HepG2 (cell line): ENCODE data around the gene RPLP2. TPM values are rescaled to one million over a fixed set of nuclear protein-coding genes. Genes with fewer than 3 reads are reported as not detected.
A peak's percentile ranks its signal among the peaks of the same experiment; 100 is the strongest.

Experiments used
- AGO1 ChIP-seq: fragments of 200-400 bp; formaldehyde crosslinking; IDR thresholded peaks from 2 replicates; pipeline ENCODE4 v1.6.1; 2017; ENCODE audit warnings: mild to moderate bottlenecking, low read depth, low read length, moderate library complexity; ENCODE audit not compliant: poor library complexity, severe bottlenecking
- ATF7 ChIP-seq, 2 experiments: fragments of 450-650 bp in 1 of 2; sonication (generic) in 1 of 2; formaldehyde crosslinking in 1 of 2; IDR thresholded peaks; 2 replicates each; pipeline versions ENCODE4 v1.4.0 to v1.6.1; 2016 to 2020; ENCODE audit warnings: antibody characterized with exemption in 1 of 2, mild to moderate bottlenecking in 1 of 2, missing genetic modification reagents in 1 of 2
- CEBPG ChIP-seq: IDR thresholded peaks from 2 replicates; pipeline ENCODE4 v1.6.1; 2016
- CHD2 ChIP-seq: IDR thresholded peaks from 2 replicates; pipeline ENCODE4 v1.6.1; 2011; ENCODE audit warnings: low read depth, low read length, improper control_type of control experiment
- CREM ChIP-seq, 2 experiments: sonication (generic) in 1 of 2; formaldehyde crosslinking in 1 of 2; IDR thresholded peaks; 2 replicates each; pipeline versions ENCODE4 v1.4.0 to v1.6.1; 2016 to 2020; ENCODE audit warnings: antibody characterized with exemption in 1 of 2, mild to moderate bottlenecking in 1 of 2, missing genetic modification reagents in 1 of 2
- DR1 ChIP-seq: sonication (generic); formaldehyde crosslinking; IDR thresholded peaks from 2 replicates; pipeline ENCODE4 v1.8.0; 2021; ENCODE audit warnings: mild to moderate bottlenecking, missing genetic modification reagents, inconsistent platforms
- FOXA3 ChIP-seq: IDR thresholded peaks from 2 replicates; pipeline ENCODE4 v1.6.1; 2016; ENCODE audit warnings: missing genetic modification reagents, missing compliant biosample characterization
- GTF3A ChIP-seq: sonication (generic); formaldehyde crosslinking; conservative IDR thresholded peaks from 2 replicates; pipeline ENCODE4 v1.4.0; 2020; ENCODE audit warnings: mild to moderate bottlenecking, missing genetic modification reagents
- HES4 ChIP-seq: sonication (generic); formaldehyde crosslinking; IDR thresholded peaks from 2 replicates; pipeline ENCODE4 v1.9.0; 2021; ENCODE audit warnings: mild to moderate bottlenecking, missing genetic modification reagents, borderline replicate concordance
- NCOR1 ChIP-seq: fragments of 200-600 bp; sonication (generic); IDR thresholded peaks from 2 replicates; pipeline ENCODE4 v1.7.0; 2017; ENCODE audit warnings: antibody characterized with exemption, low read length, borderline replicate concordance
- NFIC ChIP-seq: IDR thresholded peaks from 2 replicates; pipeline ENCODE4 v1.6.1; 2012; ENCODE audit warnings: mild to moderate bottlenecking, low read length, inconsistent platforms
- PATZ1 ChIP-seq: sonication (generic); formaldehyde crosslinking; IDR thresholded peaks from 2 replicates; pipeline ENCODE4 v1.4.0; 2020; ENCODE audit warnings: missing genetic modification reagents
- PBX2 ChIP-seq: IDR thresholded peaks from 2 replicates; pipeline ENCODE4 v1.6.1; 2016; ENCODE audit warnings: control low read depth
- PLRG1 ChIP-seq: fragments of 450-650 bp; conservative IDR thresholded peaks from 2 replicates; pipeline ENCODE4 v1.6.1; 2016
- SOX5 ChIP-seq: IDR thresholded peaks from 2 replicates; pipeline ENCODE4 v1.6.1; 2016; ENCODE audit warnings: borderline replicate concordance
- TARDBP ChIP-seq: sonication (generic); formaldehyde crosslinking; IDR thresholded peaks from 2 replicates; pipeline ENCODE4 v1.8.0; 2022; ENCODE audit warnings: mild to moderate bottlenecking, missing genetic modification reagents
- TMF1 ChIP-seq: sonication (generic); formaldehyde crosslinking; IDR thresholded peaks from 2 replicates; pipeline ENCODE4 v1.8.1; 2022; ENCODE audit warnings: low read depth, missing genetic modification reagents
- YEATS4 ChIP-seq: sonication (generic); formaldehyde crosslinking; IDR thresholded peaks from 2 replicates; pipeline ENCODE4 v1.4.0; 2020; ENCODE audit warnings: missing genetic modification reagents, borderline replicate concordance
- ZFP91 ChIP-seq: sonication (generic); formaldehyde crosslinking; IDR thresholded peaks from 2 replicates; pipeline ENCODE4 v1.9.0; 2022; ENCODE audit warnings: missing genetic modification reagents, mild to moderate bottlenecking, borderline replicate concordance
- ZKSCAN5 ChIP-seq: sonication (generic); formaldehyde crosslinking; IDR thresholded peaks from 2 replicates; pipeline ENCODE4 v1.5.1; 2020; ENCODE audit warnings: mild to moderate bottlenecking, missing genetic modification reagents
- ZMYM4 ChIP-seq: sonication (generic); formaldehyde crosslinking; IDR thresholded peaks from 2 replicates; pipeline ENCODE4 v1.8.1; 2023; ENCODE audit warnings: mild to moderate bottlenecking, missing genetic modification reagents
- ZNF253 ChIP-seq: sonication (generic); formaldehyde crosslinking; IDR thresholded peaks from 2 replicates; pipeline ENCODE4 v1.8.0; 2022; ENCODE audit warnings: mild to moderate bottlenecking, missing genetic modification reagents, borderline replicate concordance
- ZNF274 ChIP-seq: sonication (generic); formaldehyde crosslinking; IDR thresholded peaks from 2 replicates; pipeline ENCODE4 v1.5.1; 2020; ENCODE audit warnings: mild to moderate bottlenecking, missing genetic modification reagents
- ZNF530 ChIP-seq: sonication (generic); formaldehyde crosslinking; IDR thresholded peaks from 2 replicates; pipeline ENCODE4 v1.5.0; 2020; ENCODE audit warnings: low read depth, mild to moderate bottlenecking, missing genetic modification reagents
- ZNF740 ChIP-seq: sonication (generic); formaldehyde crosslinking; IDR thresholded peaks from 2 replicates; pipeline ENCODE4 v1.4.0; 2020; ENCODE audit warnings: missing genetic modification reagents
- ZNF879 ChIP-seq: sonication (generic); formaldehyde crosslinking; IDR thresholded peaks from 2 replicates; pipeline ENCODE4 v1.8.1; 2023; ENCODE audit warnings: missing genetic modification reagents
- polyA plus RNA-seq, 8 experiments: library from polyadenylated mRNA; depleted of rRNA in 3 of 8; stranded (reverse) in 7 of 8; unstranded in 1 of 8; fragments of >200 nt; fragmentation: Illumina TruSeq in 4 of 8; extraction: Trizol in 4 of 8; gene quantifications; 2 replicates each; pipeline versions ENCODE4 v1.2.1 to v1.2.3, GENCODE V29; 2011 to 2016; ENCODE audit warnings: low read depth in 4 of 8, missing spikeins in 1 of 8, mixed read lengths in 1 of 8; ENCODE audit not compliant: insufficient read depth in 1 of 8
- total RNA-seq, 5 experiments: library from RNA; depleted of rRNA; stranded (reverse); fragments of >200 nt; fragmentation: Illumina TruSeq; extraction: Trizol; gene quantifications; 2 replicates each; pipeline ENCODE4 v1.2.3, GENCODE V29; 2016; ENCODE audit warnings: low read depth in 1 of 5

RPLP2 gene
- total and polyA plus RNA-seq, 2 of the 13 experiments (the other 11 are each of a cell fraction or from before 2014, with no cell fraction given), result 978 to 2,106 TPM

GRCh38 chr11:809287-810039 lies at the start of gene RPLP2 (continued):
- TF ChIP-seq GTF3A (CRISPR knock-in tag) (peak; percentile 65; the same call in 1 of the 2 replicates), AGO1 (peak; percentile 40), ZNF879 (no peak), ZFP91 (peak; percentile 93), ZNF274 (peak; percentile 72), YEATS4 (peak; percentile 98), NCOR1 (peak; percentile 55; the same call in 1 of the 2 replicates), PLRG1 (no peak), FOXA3 (CRISPR knock-in tag) (peak; percentile 34; the same call in 1 of the 2 replicates), HES4 (CRISPR knock-in tag) (peak; percentile 96), CHD2 (peak; percentile 65; the same call in 1 of the 2 replicates), CREM (IDR thresholded peaks at IDR 0.05) (peak; percentile 99), CREM (CRISPR knock-in tag; IDR thresholded peaks at IDR 0.05) (peak; percentile 81), TMF1 (CRISPR knock-in tag) (peak; percentile 36; the same call in 1 of the 2 replicates), ZNF740 (CRISPR knock-in tag) (0 out of 2 replicates have a peak, but pooled peaks have one; percentile 10), NFIC (no peak), DR1 (CRISPR knock-in tag) (peak; percentile 80), TARDBP (CRISPR knock-in tag) (peak; percentile 88), ZKSCAN5 (CRISPR knock-in tag) (no peak), ZNF530 (CRISPR knock-in tag) (no peak), CEBPG (CRISPR knock-in tag) (peak; percentile 36), PATZ1 (CRISPR knock-in tag) (no peak; the same call in 1 of the 2 replicates), ATF7 (IDR thresholded peaks at IDR 0.05) (peak; percentile 96), ATF7 (CRISPR knock-in tag; IDR thresholded peaks at IDR 0.05) (peak; percentile 70), PBX2 (no peak), ZMYM4 (CRISPR knock-in tag) (no peak; the same call in 1 of the 2 replicates), ZNF253 (CRISPR knock-in tag) (peak; percentile 44; the same call in 1 of the 2 replicates), SOX5 (CRISPR knock-in tag) (peak; percentile 27; the same call in 1 of the 2 replicates)
